Epithelial cell of esophagus (primary cell): Measurements from ENCODE around the gene CKAP4.

Experiments used
- DNase-seq: peaks from one replicate; pipeline ENCODE4 v3.0.0; 2010; ENCODE audit warnings: low read depth
- H3K4me3 ChIP-seq: 2 replicates; pipeline ENCODE4 v1.5.1; 2011; ENCODE audit warnings: mild to moderate bottlenecking, low read length, control low read depth
- CTCF ChIP-seq: IDR thresholded peaks from 2 replicates; pipeline ENCODE4 v1.5.1; 2011; ENCODE audit warnings: low read depth, mild to moderate bottlenecking, low read length, control low read depth, inconsistent platforms; ENCODE audit not compliant: insufficient read depth; ENCODE audit errors: missing control alignments

CKAP4 gene

GRCh38 chr12:106220536-106220935 lies 27.3 kb downstream of the CKAP4 start:
- H3K4me3 ChIP-seq = no peak overlapping the region
- no peak for TF ChIP-seq CTCF
- DNase-seq = no peak

- DNase-seq = peak; percentile 25
- no peak overlapping the region for H3K4me3 ChIP-seq
- no peak for TF ChIP-seq CTCF
Measured at GRCh38 chr12:106219043-106219442, 28.8 kb downstream of the CKAP4 start.

GRCh38 chr12:106217706-106218105 lies 30.1 kb downstream of the CKAP4 start:
- no peak for DNase-seq
- H3K4me3 ChIP-seq = no peak overlapping the region
- no peak for TF ChIP-seq CTCF

- DNase-seq = no peak
- H3K4me3 ChIP-seq = no peak overlapping the region
- no peak for TF ChIP-seq CTCF
Measured at GRCh38 chr12:106214571-106214970, 33.2 kb downstream of the CKAP4 start.

GRCh38 chr12:106213662-106214061 lies 34.2 kb downstream of the CKAP4 start:
- no peak for DNase-seq
- no peak for TF ChIP-seq CTCF

GRCh38 chr12:106211973-106212372 lies 35.8 kb downstream of the CKAP4 start:
- no peak overlapping the region for H3K4me3 ChIP-seq
- no peak for DNase-seq
- no peak for TF ChIP-seq CTCF

More at GRCh38 chr12:106213662-106214061, 34.2 kb downstream of the CKAP4 start:
- H3K4me3 ChIP-seq = no peak overlapping the region

- TF ChIP-seq CTCF = no peak
- peak; percentile 43 for DNase-seq
- no peak overlapping the region for H3K4me3 ChIP-seq
Measured at GRCh38 chr12:106205208-106206069, 42.4 kb downstream of the CKAP4 start.
